ENCODE data around the gene KDM1A.
"Not testable (repeated sequence)": the region's sequence is repeated elsewhere in the genome, so short reads cannot be mapped to it uniquely, and the experiment has no call there.

Gene KDM1A

GRCh38 chr1:22976127-22976460 is 43.2 kb upstream of the KDM1A start:
- DNase-seq (ENCODE audit: low read depth) = no peak
- TF ChIP-seq CTCF (IDR thresholded peaks at IDR 0.05; ENCODE audit: control insufficient read depth, insufficient read depth, low read depth, low read length, missing control alignments) = no peak
- no peak overlapping the region for H3K4me3 ChIP-seq (ENCODE audit: control insufficient read depth, low read depth, low read length)

- H3K4me3 ChIP-seq (ENCODE audit: control insufficient read depth, low read depth, low read length) = no peak overlapping the region
- peak; percentile 67 for DNase-seq (ENCODE audit: low read depth)
- TF ChIP-seq CTCF (IDR thresholded peaks at IDR 0.05; ENCODE audit: control insufficient read depth, insufficient read depth, low read depth, low read length, missing control alignments) = peak; percentile 89
Measured at GRCh38 chr1:22976461-22977243, 42.6 kb upstream of the KDM1A start.

- DNase-seq (ENCODE audit: low read depth) = peak; percentile 3
- TF ChIP-seq CTCF (IDR thresholded peaks at IDR 0.05; ENCODE audit: control insufficient read depth, insufficient read depth, low read depth, low read length, missing control alignments) = no peak
- H3K4me3 ChIP-seq (ENCODE audit: control insufficient read depth, low read depth, low read length) = no peak overlapping the region
Measured at GRCh38 chr1:22978299-22978698, 41.0 kb upstream of the KDM1A start.

GRCh38 chr1:22980471-22980790 is 38.8 kb upstream of the KDM1A start:
- not testable (repeated sequence) for H3K4me3 ChIP-seq (ENCODE audit: control insufficient read depth, low read depth, low read length); DNase-seq (ENCODE audit: low read depth)

- DNase-seq (ENCODE audit: low read depth) = no peak
- H3K4me3 ChIP-seq (ENCODE audit: control insufficient read depth, low read depth, low read length) = no peak overlapping the region
- TF ChIP-seq CTCF (IDR thresholded peaks at IDR 0.05; ENCODE audit: control insufficient read depth, insufficient read depth, low read depth, low read length, missing control alignments) = no peak
Measured at GRCh38 chr1:22983944-22984343, 35.3 kb upstream of the KDM1A start.

GRCh38 chr1:22992384-22992783 is 26.9 kb upstream of the KDM1A start:
- H3K4me3 ChIP-seq (ENCODE audit: control insufficient read depth, low read depth, low read length); DNase-seq (ENCODE audit: low read depth): not testable (repeated sequence)

GRCh38 chr1:22993220-22993795 is 26.0 kb upstream of the KDM1A start:
- H3K4me3 ChIP-seq (ENCODE audit: control insufficient read depth, low read depth, low read length); DNase-seq (ENCODE audit: low read depth): not testable (repeated sequence)

GRCh38 chr1:22995774-22996173 is 23.5 kb upstream of the KDM1A start:
- no peak for TF ChIP-seq CTCF (IDR thresholded peaks at IDR 0.05; ENCODE audit: control insufficient read depth, insufficient read depth, low read depth, low read length, missing control alignments)
- no peak for DNase-seq (ENCODE audit: low read depth)

GRCh38 chr1:22997528-22997927 is 21.7 kb upstream of the KDM1A start:
- H3K4me3 ChIP-seq (ENCODE audit: control insufficient read depth, low read depth, low read length); DNase-seq (ENCODE audit: low read depth): not testable (repeated sequence)

More at GRCh38 chr1:22995774-22996173, 23.5 kb upstream of the KDM1A start:
- no peak overlapping the region for H3K4me3 ChIP-seq (ENCODE audit: control insufficient read depth, low read depth, low read length)

- DNase-seq (ENCODE audit: low read depth); H3K4me3 ChIP-seq (ENCODE audit: control insufficient read depth, low read depth, low read length): not testable (repeated sequence)
Measured at GRCh38 chr1:23000133-23000532, 19.1 kb upstream of the KDM1A start.

- not testable (repeated sequence) for DNase-seq (ENCODE audit: low read depth); H3K4me3 ChIP-seq (ENCODE audit: control insufficient read depth, low read depth, low read length)
Measured at GRCh38 chr1:23002218-23002617, 17.1 kb upstream of the KDM1A start.

Data from AG09309 (cell line).